Endothelial cell of umbilical vein (primary cell): ENCODE results near the gene GPATCH4. TPM values are rescaled to one million over a fixed set of nuclear protein-coding genes. Genes with fewer than 3 reads are reported as not detected.

Experiments used
- BruUV-seq: library from RNA; stranded (reverse); fragments of 400-500 nt; replicated peaks from 2 replicates; lab custom pipeline; 2021; lab: Mats Ljungman, UMichigan
- CTCF ChIA-PET: fragments of 300-600, 350-600 bp; sonication (Branson Sonifier 250); formaldehyde crosslinking; loops from one replicate; lab custom pipeline; 2021; ENCODE audit warnings: antibody characterized with exemption, inconsistent platforms; lab: Charles Lee
- POLR2A ChIA-PET: fragments of 300-600, 350-600 bp; sonication (Branson Sonifier 250); formaldehyde crosslinking; loops from one replicate; lab custom pipeline; 2021; ENCODE audit warnings: antibody characterized with exemption, inconsistent platforms; lab: Charles Lee
- DNase-seq: peaks from one replicate; pipeline ENCODE4 v3.0.0-alpha.2; 2011; ENCODE audit warnings: low read depth, low spot score
- FAIRE-seq: peaks from 2 replicates; lab custom pipeline; 2011; peaks lifted over from hg19 to GRCh38; lab: Jason Lieb, UNC
- H2AFZ ChIP-seq: 2 replicates; pipeline ENCODE4 v1.6.0; 2012; ENCODE audit warnings: low read depth, low read length, control low read depth, inconsistent platforms
- H3K27ac ChIP-seq: 2 replicates; pipeline ENCODE4 v1.5.1; 2011; ENCODE audit warnings: low read depth, mild to moderate bottlenecking, control low read depth, low read length, moderate library complexity; ENCODE audit not compliant: insufficient read depth
- H3K27me3 ChIP-seq, 2 experiments: 2 replicates each; pipeline versions ENCODE4 v1.6.0 to v1.6.1; 2011; ENCODE audit warnings: low read length in 2 of 2, mixed read lengths in 1 of 2; ENCODE audit not compliant: control insufficient read depth in 2 of 2, insufficient read depth in 2 of 2
- H3K36me3 ChIP-seq, 2 experiments: 2 replicates in 1 of 2; 3 replicates in 1 of 2; pipeline ENCODE4 v1.5.1; 2011; ENCODE audit warnings: low read length in 2 of 2, mild to moderate bottlenecking in 1 of 2, moderate library complexity in 1 of 2; ENCODE audit not compliant: control insufficient read depth in 2 of 2, insufficient read depth in 2 of 2; ENCODE audit errors: extremely low read depth in 1 of 2
- H3K4me1 ChIP-seq: 3 replicates; pipeline ENCODE4 v1.5.1; 2011; ENCODE audit warnings: mild to moderate bottlenecking, low read length; ENCODE audit not compliant: control insufficient read depth, insufficient read depth; ENCODE audit errors: extremely low read depth
- H3K4me2 ChIP-seq: 2 replicates; pipeline ENCODE4 v1.6.1; 2011; ENCODE audit warnings: low read length, control low read depth, mixed read lengths; ENCODE audit not compliant: insufficient read depth
- H3K4me3 ChIP-seq, 3 experiments: fragments of 200-600 bp in 1 of 3; sonication (generic), shearing (Covaris generic) in 1 of 3; replicated peaks in 1 of 3; 2 replicates each; pipeline ENCODE4 v1.5.1; 2011 to 2016; ENCODE audit warnings: control low read depth in 3 of 3, low read length in 3 of 3, mild to moderate bottlenecking in 2 of 3, inconsistent platforms in 1 of 3, low read depth in 1 of 3, moderate library complexity in 1 of 3; ENCODE audit not compliant: insufficient read depth in 1 of 3
- H3K79me2 ChIP-seq: 2 replicates; pipeline ENCODE4 v1.6.0; 2012; ENCODE audit warnings: low read length, inconsistent platforms; ENCODE audit not compliant: control insufficient read depth, insufficient read depth
- H3K9ac ChIP-seq: replicated peaks from 2 replicates; pipeline ENCODE3; 2011; ENCODE audit warnings: low read length, control low read depth; ENCODE audit not compliant: insufficient read depth; ENCODE audit errors: extremely low read depth
- H3K9me1 ChIP-seq: replicated peaks from 3 replicates; pipeline ENCODE4 v1.6.0; 2011; ENCODE audit warnings: mild to moderate bottlenecking, low read length; ENCODE audit not compliant: control insufficient read depth, insufficient read depth; ENCODE audit errors: extremely low read depth
- H3K9me3 ChIP-seq: replicated peaks from 2 replicates; pipeline ENCODE4 v1.5.1; 2012; ENCODE audit warnings: low read length, inconsistent platforms; ENCODE audit not compliant: control insufficient read depth, insufficient read depth
- H4K20me1 ChIP-seq: replicated peaks from 2 replicates; pipeline ENCODE3; 2011; ENCODE audit warnings: mild to moderate bottlenecking, low read length; ENCODE audit not compliant: control insufficient read depth, insufficient read depth; ENCODE audit errors: extremely low read depth
- EZH2 ChIP-seq: IDR thresholded peaks from 2 replicates; pipeline ENCODE4 v1.6.1; 2012; ENCODE audit warnings: borderline replicate concordance, low read depth, mild to moderate bottlenecking, moderate library complexity, low read length, inconsistent platforms; ENCODE audit not compliant: severe bottlenecking
- FOS ChIP-seq: IDR thresholded peaks from 2 replicates; pipeline ENCODE4 v1.6.1; 2011; ENCODE audit warnings: mild to moderate bottlenecking, low read length, moderate library complexity, borderline replicate concordance; ENCODE audit not compliant: insufficient read depth
- GATA2 ChIP-seq: IDR thresholded peaks from 2 replicates; pipeline ENCODE4 v1.7.0; 2011; ENCODE audit warnings: low read depth, mild to moderate bottlenecking, moderate library complexity, mixed read lengths, low read length; ENCODE audit not compliant: insufficient read length, insufficient read depth
- JUN ChIP-seq: IDR thresholded peaks from 2 replicates; pipeline ENCODE4 v1.6.1; 2011; ENCODE audit warnings: borderline replicate concordance, low read depth; ENCODE audit not compliant: insufficient read length, insufficient read depth
- MYC ChIP-seq: IDR thresholded peaks from one replicate; pipeline ENCODE4 v1.6.1; 2011; ENCODE audit warnings: mild to moderate bottlenecking, low read depth, low read length
- POLR2A ChIP-seq: IDR thresholded peaks from 2 replicates; pipeline ENCODE4 v1.6.1; 2012; ENCODE audit warnings: low read depth, mild to moderate bottlenecking, control low read depth, low read length
- POLR2AphosphoS5 ChIP-seq: IDR thresholded peaks from 2 replicates; pipeline ENCODE4 v1.6.1; 2012; ENCODE audit warnings: low read depth, mild to moderate bottlenecking, control low read depth, low read length, moderate library complexity; ENCODE audit not compliant: insufficient read depth
- dilution Hi-C: fragments of 300-500 bp; cut with MboI; formaldehyde crosslinking; loops from one replicate; pipeline ENCODE4 v1.15.0; 2019; ENCODE audit warnings: low sequenced_read_pairs; ENCODE audit not compliant: extremely low pct_ligation_motif_present
- intact Hi-C: fragments of 100-400 bp; cut with micrococcal nuclease; formaldehyde crosslinking; loops from one replicate; pipeline ENCODE4 v1.10.0; 2022
- polyA plus RNA-seq, 4 experiments: library from polyadenylated mRNA; depleted of rRNA in 3 of 4; stranded (reverse) in 3 of 4; unstranded in 1 of 4; fragments of >200 nt; gene quantifications; 2 replicates each; pipeline versions ENCODE4 v1.2.1 to v1.2.3, GENCODE V29; 2011 to 2012; ENCODE audit warnings: missing spikeins in 1 of 4
- total RNA-seq: library from RNA; stranded (reverse); gene quantifications from 2 replicates; pipeline ENCODE4 v1.2.3, GENCODE V29; 2021
- TF ChIP-seq, protein P1 (sequence below): IDR thresholded peaks from 2 replicates; pipeline ENCODE4 v1.6.1; 2011; ENCODE audit not compliant: insufficient read depth, insufficient read length
- TF ChIP-seq, protein P2 (sequence below), 2 donors: IDR thresholded peaks; 1 replicate in 1 of 2; 2 replicates in 1 of 2; pipeline ENCODE4 v1.5.1; 2011; ENCODE audit warnings: low read length in 2 of 2, mild to moderate bottlenecking in 2 of 2, moderate library complexity in 2 of 2, control low read depth in 1 of 2, inconsistent platforms in 1 of 2, low read depth in 1 of 2; ENCODE audit not compliant: insufficient read depth in 1 of 2; ENCODE audit errors: extremely low read depth in 1 of 2

GPATCH4 gene
- total and polyA plus RNA-seq, 2 donors (not counting 3 experiments of a cell fraction or from before 2014, with no cell fraction given), result 22.4 to 29.2 TPM

DNA sequence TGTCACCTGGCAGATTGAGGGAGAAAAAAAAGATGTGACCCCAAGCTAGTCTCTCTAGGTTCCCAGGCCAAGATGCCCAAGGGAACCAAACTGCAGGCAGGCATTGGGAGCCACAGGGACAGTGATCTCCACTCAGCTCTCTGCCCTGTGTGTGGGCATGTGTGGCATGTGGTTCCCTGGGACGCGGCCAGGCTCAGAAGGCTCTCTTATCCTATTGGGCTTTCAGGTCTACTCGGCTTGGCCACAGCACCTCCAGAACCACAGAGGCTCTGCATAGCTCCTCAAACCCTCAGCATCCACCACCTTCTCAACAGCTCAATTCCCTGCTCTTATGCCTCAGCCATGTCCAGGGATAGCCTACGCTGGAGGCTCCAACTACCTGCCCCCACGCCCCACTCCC is 50.9 kb downstream of the GPATCH4 start:
- CTCF ChIA-PET, result interaction anchor here (0.8 to 1.3 kb wide), 3 partner anchors 58 to 165 kb away, joined by 3 to 6 read pairs (median 5); no protein-coding TSS in a partner anchor
- POLR2A ChIA-PET, result no interaction called here

DNA sequence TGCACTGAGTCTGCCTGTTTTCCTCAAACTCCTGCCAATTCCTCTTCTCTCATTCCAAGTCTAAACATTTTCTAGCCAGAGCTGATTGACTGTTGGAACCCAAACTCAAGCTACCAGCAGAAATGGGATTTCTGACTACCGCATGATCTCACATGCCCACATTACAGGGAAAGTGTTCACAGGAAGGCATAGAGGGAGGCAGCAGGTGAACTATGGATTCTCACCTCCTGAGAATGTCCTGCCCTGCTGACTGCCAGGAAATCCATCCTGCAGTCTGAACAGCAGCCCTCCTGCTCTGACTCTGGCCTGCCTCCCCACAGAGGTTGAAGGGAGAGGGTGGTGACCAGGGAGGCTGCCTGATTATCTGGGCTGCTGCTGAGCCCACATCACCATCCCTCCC is 51.4 kb downstream of the GPATCH4 start:
- POLR2A ChIA-PET, result interaction anchor here (0.7 kb wide), 1 partner anchor 21 kb away, joined by 3 read pairs; no protein-coding TSS in a partner anchor
- H3K9ac ChIP-seq, result no peak overlapping the region
- no TSS peak for BruUV-seq

More for the DNA sequence above, 50.9 kb downstream of the GPATCH4 start:
- no peak for FAIRE-seq
- no peak overlapping the region for H3K4me2 ChIP-seq
- H3K79me2 ChIP-seq, result no peaks in the 10 kb centered on the region
- no peak overlapping the region for H3K27ac ChIP-seq
- no peaks in the 10 kb centered on the region for H3K9me3 ChIP-seq
- H3K27me3 ChIP-seq, result no peaks in the 10 kb centered on the region
- intact Hi-C loops (no loop called here), dilution Hi-C loops (no loop called here)
- H4K20me1 ChIP-seq, result no peaks in the 10 kb centered on the region
- no TSS peak for BruUV-seq
- H3K9ac ChIP-seq, result no peak overlapping the region
- H2AFZ ChIP-seq, result no peak overlapping the region
- no peaks in the 10 kb centered on the region for H3K9me1 ChIP-seq
- DNase-seq, result no peak
- H3K4me1 ChIP-seq, result no peaks in the 10 kb centered on the region
- TF ChIP-seq FOS (no peak), EZH2 (no peak), POLR2A (no peak), JUN (no peak), MYC (no peak)
- TF ChIP-seq, protein P1, sequence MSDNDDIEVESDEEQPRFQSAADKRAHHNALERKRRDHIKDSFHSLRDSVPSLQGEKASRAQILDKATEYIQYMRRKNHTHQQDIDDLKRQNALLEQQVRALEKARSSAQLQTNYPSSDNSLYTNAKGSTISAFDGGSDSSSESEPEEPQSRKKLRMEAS, result no peak
- no peak overlapping the region for H3K4me3 ChIP-seq
- peaks cover 11 to 21% of the 10 kb centered on the region in 2 experiments for H3K36me3 ChIP-seq

More for the DNA sequence above, 51.4 kb downstream of the GPATCH4 start:
- FAIRE-seq (no peak), DNase-seq (no peak)
- CTCF ChIA-PET, result interaction anchor here (0.8 to 1.2 kb wide), 2 partner anchors 58 to 69 kb away, joined by 3 to 6 read pairs; no protein-coding TSS in a partner anchor
- Histone ChIP-seq H4K20me1 (no peaks in the 10 kb centered on the region), H3K27me3 (no peaks in the 10 kb centered on the region), H3K27ac (no peak overlapping the region), H3K79me2 (no peaks in the 10 kb centered on the region), H3K4me1 (no peaks in the 10 kb centered on the region), H2AFZ (no peak overlapping the region), H3K4me2 (no peak overlapping the region), H3K36me3 (peaks cover 11 to 21% of the 10 kb centered on the region in 2 experiments), H3K9me3 (no peaks in the 10 kb centered on the region), H3K4me3 (no peak overlapping the region), H3K9me1 (no peaks in the 10 kb centered on the region)
- intact Hi-C loops, result no loop called here
- dilution Hi-C loops, result no loop called here
- no peak for TF ChIP-seq FOS
- TF ChIP-seq GATA2, result no peak
- no peak for TF ChIP-seq POLR2A
- TF ChIP-seq POLR2AphosphoS5, result no peak
- TF ChIP-seq EZH2, result no peak
- TF ChIP-seq, protein P2, sequence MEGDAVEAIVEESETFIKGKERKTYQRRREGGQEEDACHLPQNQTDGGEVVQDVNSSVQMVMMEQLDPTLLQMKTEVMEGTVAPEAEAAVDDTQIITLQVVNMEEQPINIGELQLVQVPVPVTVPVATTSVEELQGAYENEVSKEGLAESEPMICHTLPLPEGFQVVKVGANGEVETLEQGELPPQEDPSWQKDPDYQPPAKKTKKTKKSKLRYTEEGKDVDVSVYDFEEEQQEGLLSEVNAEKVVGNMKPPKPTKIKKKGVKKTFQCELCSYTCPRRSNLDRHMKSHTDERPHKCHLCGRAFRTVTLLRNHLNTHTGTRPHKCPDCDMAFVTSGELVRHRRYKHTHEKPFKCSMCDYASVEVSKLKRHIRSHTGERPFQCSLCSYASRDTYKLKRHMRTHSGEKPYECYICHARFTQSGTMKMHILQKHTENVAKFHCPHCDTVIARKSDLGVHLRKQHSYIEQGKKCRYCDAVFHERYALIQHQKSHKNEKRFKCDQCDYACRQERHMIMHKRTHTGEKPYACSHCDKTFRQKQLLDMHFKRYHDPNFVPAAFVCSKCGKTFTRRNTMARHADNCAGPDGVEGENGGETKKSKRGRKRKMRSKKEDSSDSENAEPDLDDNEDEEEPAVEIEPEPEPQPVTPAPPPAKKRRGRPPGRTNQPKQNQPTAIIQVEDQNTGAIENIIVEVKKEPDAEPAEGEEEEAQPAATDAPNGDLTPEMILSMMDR (IDR thresholded peaks at IDR 0.05; ENCODE audit: extremely low read depth in 1 of 2, insufficient read depth in 1 of 2, low read depth in 1 of 2, low read length in 2 of 2), result no peak
- no peak for TF ChIP-seq JUN
- TF ChIP-seq, protein P1, result no peak
- TF ChIP-seq MYC, result no peak
